Type B pancreatic cell (in vitro differentiated cells): ENCODE results near the gene OPRD1. TPM values are rescaled to one million over a fixed set of nuclear protein-coding genes. Genes with fewer than 3 reads are reported as not detected.
A peak's percentile ranks its signal among the peaks of the same experiment; 100 is the strongest.

Experiments
- DNase-seq: peaks from one replicate; pipeline ENCODE4 v3.0.0; 2021; ENCODE audit warnings: mixed read lengths; ENCODE audit not compliant: unreplicated experiment; ENCODE audit errors: extremely low spot score
- H3K27ac Mint-ChIP-seq: 2 replicates; pipeline ENCODE4 v1.8.0; 2021; ENCODE audit warnings: mild to moderate bottlenecking, mixed read lengths
- H3K27me3 Mint-ChIP-seq: 2 replicates; pipeline ENCODE4 v1.8.0; 2021; ENCODE audit warnings: mixed read lengths
- H3K36me3 Mint-ChIP-seq: 2 replicates; pipeline ENCODE4 v1.8.0; 2021; ENCODE audit warnings: mixed read lengths
- H3K4me1 Mint-ChIP-seq: one replicate; pipeline ENCODE4 v1.8.0; 2021; ENCODE audit warnings: mixed read lengths; ENCODE audit not compliant: unreplicated experiment
- H3K4me3 Mint-ChIP-seq: 2 replicates; pipeline ENCODE4 v1.8.0; 2021; ENCODE audit warnings: mild to moderate bottlenecking, mixed read lengths
- H3K9me3 Mint-ChIP-seq: 2 replicates; pipeline ENCODE4 v1.8.0; 2021; ENCODE audit warnings: mixed read lengths
- total RNA-seq: library from RNA; stranded (reverse); gene quantifications from 2 replicates; pipeline ENCODE4 v1.2.1, GENCODE V29; 2021; ENCODE audit warnings: low replicate concordance
- TF ChIP-seq, protein P1 (sequence below): fragments of 200-600 bp; sonication (generic); conservative IDR thresholded peaks from 2 replicates; pipeline ENCODE4 v1.5.0; 2021; ENCODE audit warnings: antibody characterized with exemption, mild to moderate bottlenecking

OPRD1 gene
- total RNA-seq, 1 donor from 2014 or later, result 1.1 TPM

DNA sequence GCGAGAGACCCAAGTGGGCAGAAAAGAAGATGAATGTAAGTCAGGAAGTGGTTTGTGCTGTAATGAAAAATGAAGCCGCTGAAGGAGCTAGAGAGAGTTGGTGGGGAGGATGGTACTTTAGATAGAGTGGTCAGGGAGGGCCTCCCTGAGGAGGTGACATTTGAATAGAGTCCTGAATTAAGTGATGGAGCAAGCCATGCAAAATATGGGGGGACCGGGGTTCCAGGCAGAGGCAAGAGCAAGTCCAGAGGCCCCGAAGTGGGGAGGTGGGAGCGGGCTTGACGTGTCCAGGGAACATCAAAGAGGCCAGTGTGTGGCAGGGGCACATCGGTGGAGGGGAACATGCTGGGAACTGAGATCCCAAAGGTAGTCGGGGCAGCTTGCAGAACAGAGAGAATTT lies 43.1 kb downstream of the OPRD1 start:
- H3K4me3 Mint-ChIP-seq, result peak overlapping the region; percentile 28
- H3K27ac Mint-ChIP-seq, result peak overlapping the region; percentile 72
- no peak for DNase-seq
- TF ChIP-seq, protein P1, sequence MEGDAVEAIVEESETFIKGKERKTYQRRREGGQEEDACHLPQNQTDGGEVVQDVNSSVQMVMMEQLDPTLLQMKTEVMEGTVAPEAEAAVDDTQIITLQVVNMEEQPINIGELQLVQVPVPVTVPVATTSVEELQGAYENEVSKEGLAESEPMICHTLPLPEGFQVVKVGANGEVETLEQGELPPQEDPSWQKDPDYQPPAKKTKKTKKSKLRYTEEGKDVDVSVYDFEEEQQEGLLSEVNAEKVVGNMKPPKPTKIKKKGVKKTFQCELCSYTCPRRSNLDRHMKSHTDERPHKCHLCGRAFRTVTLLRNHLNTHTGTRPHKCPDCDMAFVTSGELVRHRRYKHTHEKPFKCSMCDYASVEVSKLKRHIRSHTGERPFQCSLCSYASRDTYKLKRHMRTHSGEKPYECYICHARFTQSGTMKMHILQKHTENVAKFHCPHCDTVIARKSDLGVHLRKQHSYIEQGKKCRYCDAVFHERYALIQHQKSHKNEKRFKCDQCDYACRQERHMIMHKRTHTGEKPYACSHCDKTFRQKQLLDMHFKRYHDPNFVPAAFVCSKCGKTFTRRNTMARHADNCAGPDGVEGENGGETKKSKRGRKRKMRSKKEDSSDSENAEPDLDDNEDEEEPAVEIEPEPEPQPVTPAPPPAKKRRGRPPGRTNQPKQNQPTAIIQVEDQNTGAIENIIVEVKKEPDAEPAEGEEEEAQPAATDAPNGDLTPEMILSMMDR, result no peak
- peaks cover 22% of the 10 kb centered on the region for H3K4me1 Mint-ChIP-seq
- peaks cover 4% of the 10 kb centered on the region for H3K27me3 Mint-ChIP-seq
- no peaks in the 10 kb centered on the region for H3K9me3 Mint-ChIP-seq
- no peaks in the 10 kb centered on the region for H3K36me3 Mint-ChIP-seq

DNA sequence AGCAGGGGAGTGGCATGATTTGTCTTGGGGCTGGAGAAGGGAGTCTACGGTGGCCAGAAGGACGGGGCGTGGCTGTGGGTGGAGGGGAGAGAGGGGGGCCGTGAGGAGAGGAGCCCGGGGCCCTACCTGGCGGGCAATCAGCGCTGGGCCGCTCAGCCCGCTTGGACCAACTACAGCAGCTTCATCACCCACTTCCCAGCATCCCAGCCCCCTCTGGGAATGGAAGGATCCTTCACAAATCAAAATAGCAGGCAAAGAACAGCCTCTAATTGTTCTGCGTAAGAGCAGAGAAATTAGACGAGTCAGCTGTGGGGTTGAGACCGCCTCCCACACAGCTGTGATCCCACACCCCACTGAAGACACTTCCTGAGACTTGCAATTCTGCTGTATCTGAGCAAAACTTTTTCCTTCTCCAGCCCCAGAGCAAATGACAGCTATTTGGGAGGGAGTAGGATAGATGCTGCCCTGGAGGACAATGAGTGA lies 43.5 kb downstream of the OPRD1 start:
- Mint-ChIP-seq H3K36me3 (no peaks in the 10 kb centered on the region), H3K27ac (peak overlapping the region; percentile 46), H3K27me3 (peaks cover 4% of the 10 kb centered on the region), H3K4me1 (peaks cover 22% of the 10 kb centered on the region), H3K4me3 (peak overlapping the region; percentile 28), H3K9me3 (no peaks in the 10 kb centered on the region)
- TF ChIP-seq, protein P1, result no peak
- DNase-seq, result no peak

DNA sequence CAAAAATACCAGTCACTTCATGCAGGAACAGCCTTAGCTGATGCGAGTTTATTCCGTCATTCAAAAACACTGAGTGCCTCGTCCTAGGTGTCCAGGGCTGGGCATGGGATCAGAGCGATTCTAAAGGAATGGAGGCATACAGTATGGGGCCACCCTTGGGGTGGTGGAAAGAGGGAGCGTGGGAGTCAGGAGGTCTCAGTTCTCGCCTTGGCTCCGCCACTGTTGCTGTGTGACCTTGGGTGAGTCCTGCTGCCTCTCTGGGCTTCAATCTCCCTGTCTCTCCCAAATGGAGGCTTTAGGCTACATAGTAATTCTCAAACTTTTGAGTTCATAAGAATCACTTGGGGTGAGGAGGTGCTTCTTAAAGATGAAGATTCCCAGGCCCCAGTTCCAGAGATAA lies 44.0 kb downstream of the OPRD1 start:
- H3K4me3 Mint-ChIP-seq, result no peak overlapping the region
- H3K36me3 Mint-ChIP-seq, result no peaks in the 10 kb centered on the region
- no peaks in the 10 kb centered on the region for H3K9me3 Mint-ChIP-seq
- DNase-seq, result no peak
- H3K27me3 Mint-ChIP-seq, result peaks cover 5% of the 10 kb centered on the region
- TF ChIP-seq, protein P1, result no peak
- H3K4me1 Mint-ChIP-seq, result peaks cover 22% of the 10 kb centered on the region
- H3K27ac Mint-ChIP-seq, result peak overlapping the region; percentile 46

DNA sequence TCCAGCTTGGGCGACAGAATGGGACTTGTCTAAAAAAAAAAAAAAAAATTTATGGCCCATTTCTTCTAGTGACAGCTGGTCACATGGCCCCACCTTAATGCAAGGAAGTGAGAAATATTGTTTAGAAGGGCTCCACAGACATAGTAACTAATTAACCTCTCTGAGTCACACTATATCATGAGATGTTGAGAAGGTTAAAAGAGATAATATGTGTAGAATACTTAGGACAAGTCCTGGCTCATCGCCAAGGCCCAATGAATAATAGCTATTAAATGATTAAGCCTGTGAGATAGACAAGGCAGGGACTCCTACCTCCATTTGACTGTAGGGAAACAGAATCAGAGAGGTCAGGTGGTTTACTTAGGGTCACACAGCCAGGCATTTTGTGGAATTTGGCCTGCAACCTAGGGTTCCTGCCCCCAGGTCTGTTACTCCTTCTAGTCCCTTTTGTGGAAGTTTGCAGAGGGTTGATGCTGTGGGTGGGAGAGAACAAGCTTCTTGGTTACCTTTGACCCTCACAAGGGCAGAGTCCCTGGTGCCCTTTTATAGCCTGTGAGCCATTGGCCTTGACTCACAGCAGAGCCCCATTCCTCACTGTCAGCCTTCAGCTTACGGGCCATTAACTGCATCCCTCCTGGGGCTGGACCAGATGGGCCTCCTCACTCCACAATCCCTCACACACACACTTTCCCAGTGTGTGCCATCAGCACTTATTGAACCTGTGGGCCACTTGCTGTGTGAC lies 48.5 kb downstream of the OPRD1 start:
- TF ChIP-seq, protein P1, result no peak
- no peak for DNase-seq
- Mint-ChIP-seq H3K27ac (no peak overlapping the region), H3K36me3 (no peaks in the 10 kb centered on the region), H3K4me1 (peaks cover 19% of the 10 kb centered on the region), H3K27me3 (peaks cover 2% of the 10 kb centered on the region), H3K9me3 (no peaks in the 10 kb centered on the region), H3K4me3 (no peak overlapping the region)

DNA sequence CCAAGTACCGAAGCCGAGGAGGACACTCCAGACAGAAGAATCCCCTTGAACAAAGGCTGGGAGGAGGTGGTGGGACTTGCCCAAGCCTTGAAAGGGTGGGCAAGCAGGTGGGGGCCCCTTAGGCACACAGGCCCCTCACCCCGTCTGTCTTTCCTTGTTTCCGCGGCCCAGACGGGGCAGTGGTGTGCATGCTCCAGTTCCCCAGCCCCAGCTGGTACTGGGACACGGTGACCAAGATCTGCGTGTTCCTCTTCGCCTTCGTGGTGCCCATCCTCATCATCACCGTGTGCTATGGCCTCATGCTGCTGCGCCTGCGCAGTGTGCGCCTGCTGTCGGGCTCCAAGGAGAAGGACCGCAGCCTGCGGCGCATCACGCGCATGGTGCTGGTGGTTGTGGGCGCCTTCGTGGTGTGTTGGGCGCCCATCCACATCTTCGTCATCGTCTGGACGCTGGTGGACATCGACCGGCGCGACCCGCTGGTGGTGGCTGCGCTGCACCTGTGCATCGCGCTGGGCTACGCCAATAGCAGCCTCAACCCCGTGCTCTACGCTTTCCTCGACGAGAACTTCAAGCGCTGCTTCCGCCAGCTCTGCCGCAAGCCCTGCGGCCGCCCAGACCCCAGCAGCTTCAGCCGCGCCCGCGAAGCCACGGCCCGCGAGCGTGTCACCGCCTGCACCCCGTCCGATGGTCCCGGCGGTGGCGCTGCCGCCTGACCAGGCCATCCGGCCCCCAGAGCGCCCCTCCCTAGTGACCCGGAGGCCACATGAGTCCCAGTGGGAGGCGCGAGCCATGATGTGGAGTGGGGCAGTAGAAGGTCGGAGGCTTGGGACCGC lies 50.8 kb downstream of the OPRD1 start:
- no peaks in the 10 kb centered on the region for H3K9me3 Mint-ChIP-seq
- no peaks in the 10 kb centered on the region for H3K36me3 Mint-ChIP-seq
- H3K27ac Mint-ChIP-seq, result no peak overlapping the region
- H3K4me3 Mint-ChIP-seq, result no peak overlapping the region
- H3K27me3 Mint-ChIP-seq, result peaks cover 10% of the 10 kb centered on the region
- TF ChIP-seq, protein P1, result no peak
- no peak for DNase-seq
- H3K4me1 Mint-ChIP-seq, result peaks cover 14% of the 10 kb centered on the region
